Right cardiac atrium (tissue), 5 donors: ENCODE measurements around the gene PTPRG. TPM values are rescaled to one million over a fixed set of nuclear protein-coding genes. Genes with fewer than 3 reads are reported as not detected.

ENCODE experiments used
- ATAC-seq, 2 donors: fragments of 200-7000 bp; cut with Tn5 transposase; one replicate each; pipeline versions ENCODE4 v1.8.0 to v1.9.1; 2020; ENCODE audit warnings: moderate library complexity in 2 of 2, mild to moderate bottlenecking in 1 of 2
- DNase-seq, 3 donors: peaks; one replicate each; pipeline ENCODE4 v3.0.0-alpha.2; 2020
- H3K27ac ChIP-seq: one replicate; pipeline ENCODE4 v1.5.1; 2013; ENCODE audit warnings: mild to moderate bottlenecking, low read length, control low read depth, moderate library complexity
- H3K27me3 ChIP-seq: one replicate; pipeline ENCODE4 v1.6.1; 2013; ENCODE audit not compliant: control insufficient read depth, insufficient read depth
- H3K4me1 ChIP-seq: one replicate; pipeline ENCODE4 v1.6.1; 2013; ENCODE audit warnings: low read length; ENCODE audit not compliant: control insufficient read depth, insufficient read depth
- H3K4me3 ChIP-seq: one replicate; pipeline ENCODE4 v1.5.1; 2013; ENCODE audit warnings: low read length, control low read depth
- H3K9me3 ChIP-seq: one replicate; pipeline ENCODE4 v1.6.1; 2013; ENCODE audit warnings: low read length; ENCODE audit not compliant: control insufficient read depth
- WGBS: extraction: QIAGEN DNeasy Blood & Tissue Kit; methylation state at CpG from one replicate; pipeline ENCODE4 v1.1.7; 2013; 5-methylcytosine and 5-hydroxymethylcytosine counted together
- intact Hi-C, 4 donors: fragments of 100-400 bp; cut with DNase I; formaldehyde crosslinking; loops; one replicate each; pipeline versions ENCODE4 v1.11.0 to v1.14.0; 2022 to 2023
- polyA plus RNA-seq: library from polyadenylated mRNA; stranded (reverse); fragments of 200-250 nt; gene quantifications from one replicate; pipeline ENCODE4 v1.2.3, GENCODE V29; 2013
- total RNA-seq, 4 donors: library from RNA; stranded (reverse); fragmentation: NEBNext Ultra II Directional; extraction: Animal tissue kit (Norgen Biotek cat#: 25700); gene quantifications; one replicate each; pipeline ENCODE4 v1.2.1, GENCODE V29; 2021
- donor health status: healthy with polysubstance abuse.
- donor health status: DM: no; HTN: yes; CAD: no.
- donor health status: DM: no; HTN: no; CAD: no.
- donor health status: DM: no; HTN: yes; CAD: no; lungs with severe emphysema.
- donor health status: DM: yes; HTN: yes; CAD: no.

Gene PTPRG
- total and polyA plus RNA-seq, 5 donors = 8.6 to 50.7 (median 32.3) TPM

DNA sequence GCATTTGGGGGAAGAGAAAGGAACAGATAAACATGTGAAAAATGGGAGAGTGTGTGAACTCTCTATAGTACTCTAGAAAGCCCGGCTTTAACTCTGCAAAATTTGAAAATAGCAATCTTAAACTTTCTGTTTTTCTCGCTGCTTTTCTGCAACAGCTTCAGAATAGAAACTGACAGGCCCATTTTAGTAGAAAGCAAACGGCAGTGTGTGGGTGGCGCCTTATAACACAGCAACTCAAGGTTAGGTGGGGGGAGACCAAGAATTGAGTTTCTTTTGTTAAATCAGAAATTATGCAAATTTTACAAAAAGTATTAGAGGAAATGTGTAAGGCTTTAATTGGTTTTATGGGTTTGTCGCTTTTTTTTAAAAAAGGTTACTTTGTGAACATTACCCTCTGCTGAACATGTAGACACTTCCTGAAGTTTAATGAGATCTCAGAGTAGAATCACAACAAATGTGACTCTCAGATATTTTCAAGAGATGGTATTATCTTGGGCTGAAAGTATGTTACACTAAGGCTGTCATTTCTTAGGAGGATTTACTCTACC is 107.0 kb downstream of the PTPRG start:
- intact Hi-C loops = no loop called here
- no peak for ATAC-seq

DNA sequence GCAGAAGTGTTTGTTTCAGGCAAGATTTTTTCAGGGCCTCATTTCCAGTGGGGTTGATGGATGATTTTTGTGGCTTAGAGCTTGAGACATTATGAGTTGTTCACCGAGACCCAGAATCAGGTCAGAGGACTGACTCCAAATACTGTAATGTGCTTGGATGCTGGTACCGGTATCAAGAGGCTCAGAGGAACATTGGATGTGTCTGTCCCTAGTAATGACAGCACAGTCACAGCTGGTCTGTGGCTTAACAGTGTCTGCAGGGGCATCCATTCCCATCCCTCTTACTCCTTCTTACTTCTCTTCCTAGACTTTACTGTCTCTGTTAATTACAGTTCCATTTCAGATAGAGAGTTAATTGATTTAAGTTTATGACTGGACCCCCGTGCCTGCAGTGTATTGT is 107.8 kb downstream of the PTPRG start:
- no peaks in the 10 kb centered on the region for H3K9me3 ChIP-seq
- intact Hi-C loops = no loop called here
- no peak overlapping the region for H3K27ac ChIP-seq
- ATAC-seq = peak; percentile 26 to 39
- H3K4me3 ChIP-seq = no peak overlapping the region
- 55% methylated on average over 3 of the region's 3 CpGs for WGBS
- H3K27me3 ChIP-seq = no peaks in the 10 kb centered on the region
- peaks cover 7% of the 10 kb centered on the region for H3K4me1 ChIP-seq
- DNase-seq = no peak

More for the DNA sequence above, 107.0 kb downstream of the PTPRG start:
- no peaks in the 10 kb centered on the region for H3K9me3 ChIP-seq
- DNase-seq = no peak
- peaks cover 7% of the 10 kb centered on the region for H3K4me1 ChIP-seq
- WGBS = 77% methylated on average over 5 of the region's 5 CpGs
- no peak overlapping the region for H3K27ac ChIP-seq
- no peak overlapping the region for H3K4me3 ChIP-seq
- H3K27me3 ChIP-seq = no peaks in the 10 kb centered on the region

- no peaks in the 10 kb centered on the region for H3K9me3 ChIP-seq
Measured at GRCh38 chr3:61669668-61670299, 108.4 kb downstream of the PTPRG start.

DNA sequence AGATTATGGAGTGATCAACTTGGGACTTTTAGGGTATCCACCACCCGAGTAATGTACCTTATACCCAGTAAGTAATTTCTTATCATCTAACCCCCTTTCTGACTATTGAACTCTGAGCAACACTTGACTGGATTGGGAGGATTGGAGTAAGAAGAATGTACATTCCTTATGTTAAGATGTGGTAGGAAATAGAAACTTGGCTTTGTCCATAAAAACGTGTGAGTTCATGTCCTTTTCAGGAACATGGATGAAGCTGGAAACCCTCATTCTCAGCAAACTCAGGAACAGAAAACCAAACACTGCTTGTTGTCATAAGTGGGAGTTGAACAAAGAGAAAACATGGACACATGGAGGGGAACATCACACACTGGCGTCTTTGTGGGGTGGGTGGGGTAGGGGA is 112.3 kb downstream of the PTPRG start:
- intact Hi-C loops = no loop called here
- no peak for ATAC-seq
- no peak for DNase-seq
- H3K9me3 ChIP-seq = no peaks in the 10 kb centered on the region
- H3K27ac ChIP-seq = no peak overlapping the region
- no peaks in the 10 kb centered on the region for H3K27me3 ChIP-seq
- no peak overlapping the region for H3K4me3 ChIP-seq
- H3K4me1 ChIP-seq = peaks cover 7% of the 10 kb centered on the region
- 75% methylated on average over 3 of the region's 3 CpGs for WGBS

More at GRCh38 chr3:61669668-61670299, 108.4 kb downstream of the PTPRG start:
- H3K27ac ChIP-seq = no peak overlapping the region
- intact Hi-C loops = no loop called here
- H3K4me1 ChIP-seq = peaks cover 7% of the 10 kb centered on the region
- ATAC-seq (peak; percentile 88 to 90), DNase-seq (peak in 1 of 3 donors; percentile 63)
- H3K27me3 ChIP-seq = no peaks in the 10 kb centered on the region
- no peak overlapping the region for H3K4me3 ChIP-seq
- WGBS = 67% methylated on average over 6 of the region's 6 CpGs

DNA sequence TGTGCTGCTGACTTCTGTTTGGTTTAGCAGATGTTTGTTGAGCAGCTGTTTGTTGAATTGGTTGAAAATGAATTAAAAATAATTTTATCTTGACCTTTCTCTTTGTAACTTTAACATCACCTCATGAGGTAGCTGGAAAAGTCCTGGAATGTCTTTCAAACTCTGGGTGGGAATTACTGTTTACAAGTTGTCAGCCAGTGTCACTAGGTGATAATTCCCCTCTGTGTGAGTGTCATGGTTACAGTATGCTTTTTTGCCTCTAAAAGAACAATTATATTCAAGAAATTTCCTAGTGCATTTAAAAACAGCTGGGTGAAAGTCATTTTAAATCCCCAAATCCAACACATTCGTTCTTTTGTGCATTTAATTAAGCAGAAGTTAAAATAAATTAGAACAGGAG is 113.2 kb downstream of the PTPRG start:
- no peak for ATAC-seq

DNA sequence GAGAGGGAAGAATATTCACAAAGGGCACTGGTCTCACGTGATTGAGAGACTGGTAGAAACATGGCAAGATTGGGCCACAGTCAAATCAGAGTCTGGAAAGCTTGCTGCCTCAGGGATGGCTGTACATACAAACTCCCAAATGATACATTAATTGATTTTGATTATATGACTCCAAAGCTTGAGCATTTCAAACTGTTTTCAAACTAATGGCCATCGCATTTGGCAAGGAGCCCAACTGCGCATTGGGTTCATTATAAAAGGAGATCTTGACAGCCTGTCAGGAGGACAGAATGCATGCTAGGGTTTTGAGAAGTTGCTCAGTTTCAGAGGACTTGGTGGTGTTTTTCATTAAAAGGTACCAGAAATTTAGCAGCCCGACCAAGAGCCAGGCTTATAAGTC is 117.7 kb downstream of the PTPRG start:
- no peaks in the 10 kb centered on the region for H3K4me1 ChIP-seq
- no peak overlapping the region for H3K27ac ChIP-seq
- intact Hi-C loops = no loop called here
- DNase-seq (no peak), ATAC-seq (no peak)
- no peaks in the 10 kb centered on the region for H3K9me3 ChIP-seq
- no peaks in the 10 kb centered on the region for H3K27me3 ChIP-seq
- WGBS = 90% methylated on average over 4 of the region's 4 CpGs
- H3K4me3 ChIP-seq = no peak overlapping the region

More for the DNA sequence above, 113.2 kb downstream of the PTPRG start:
- H3K4me1 ChIP-seq = peaks cover 4% of the 10 kb centered on the region
- no peak overlapping the region for H3K4me3 ChIP-seq
- 50% methylated on average over 1 of the region's 1 CpG for WGBS
- intact Hi-C loops = no loop called here
- no peaks in the 10 kb centered on the region for H3K27me3 ChIP-seq
- H3K9me3 ChIP-seq = no peaks in the 10 kb centered on the region
- no peak overlapping the region for H3K27ac ChIP-seq
- no peak for DNase-seq

DNA sequence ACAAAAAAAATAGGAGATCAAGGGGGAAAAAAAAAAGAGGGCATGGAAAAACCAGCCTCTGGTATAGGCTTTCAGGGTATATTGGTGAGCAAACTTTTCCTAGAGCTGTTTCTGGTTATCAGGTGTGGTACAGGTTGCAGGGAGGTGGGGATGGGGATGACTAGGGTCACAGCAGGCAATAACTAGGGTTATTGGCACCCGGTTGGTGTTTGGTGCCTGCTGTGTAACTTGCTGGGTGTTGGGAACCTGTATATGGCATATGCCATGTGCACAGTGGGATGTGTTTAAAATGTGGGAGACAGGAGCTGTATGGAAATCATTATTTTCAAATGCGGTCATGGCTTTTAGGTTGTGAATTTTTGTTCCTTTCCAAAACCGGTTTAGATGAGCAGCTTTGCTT is 119.2 kb downstream of the PTPRG start:
- Histone ChIP-seq H3K27me3 (no peaks in the 10 kb centered on the region), H3K27ac (no peak overlapping the region), H3K4me3 (no peak overlapping the region), H3K9me3 (no peaks in the 10 kb centered on the region), H3K4me1 (peaks cover 8% of the 10 kb centered on the region)
- intact Hi-C loops = no loop called here
- DNase-seq (no peak), ATAC-seq (no peak)
- no CpG with 5 or more reads among the region's 3 CpGs for WGBS

GRCh38 chr3:61681636-61682035 is 120.3 kb downstream of the PTPRG start:
- H3K27me3 ChIP-seq = no peaks in the 10 kb centered on the region
- H3K4me3 ChIP-seq = no peak overlapping the region
- WGBS = 97% methylated on average over 5 of the region's 5 CpGs
- no peak overlapping the region for H3K27ac ChIP-seq
- H3K9me3 ChIP-seq = no peaks in the 10 kb centered on the region
- ATAC-seq = no peak
- no peak for DNase-seq
- peaks cover 14% of the 10 kb centered on the region for H3K4me1 ChIP-seq
- intact Hi-C loops = no loop called here

GRCh38 chr3:61682671-61683548 is 121.5 kb downstream of the PTPRG start:
- intact Hi-C loops = no loop called here
- H3K4me1 ChIP-seq = peaks cover 14% of the 10 kb centered on the region
- H3K4me3 ChIP-seq = no peak overlapping the region
- 80% methylated on average over 10 of the region's 10 CpGs for WGBS
- H3K27me3 ChIP-seq = no peaks in the 10 kb centered on the region
- DNase-seq (no peak), ATAC-seq (peak; percentile 60 to 74)
- H3K27ac ChIP-seq = peak overlapping the region; percentile 38
- no peaks in the 10 kb centered on the region for H3K9me3 ChIP-seq

DNA sequence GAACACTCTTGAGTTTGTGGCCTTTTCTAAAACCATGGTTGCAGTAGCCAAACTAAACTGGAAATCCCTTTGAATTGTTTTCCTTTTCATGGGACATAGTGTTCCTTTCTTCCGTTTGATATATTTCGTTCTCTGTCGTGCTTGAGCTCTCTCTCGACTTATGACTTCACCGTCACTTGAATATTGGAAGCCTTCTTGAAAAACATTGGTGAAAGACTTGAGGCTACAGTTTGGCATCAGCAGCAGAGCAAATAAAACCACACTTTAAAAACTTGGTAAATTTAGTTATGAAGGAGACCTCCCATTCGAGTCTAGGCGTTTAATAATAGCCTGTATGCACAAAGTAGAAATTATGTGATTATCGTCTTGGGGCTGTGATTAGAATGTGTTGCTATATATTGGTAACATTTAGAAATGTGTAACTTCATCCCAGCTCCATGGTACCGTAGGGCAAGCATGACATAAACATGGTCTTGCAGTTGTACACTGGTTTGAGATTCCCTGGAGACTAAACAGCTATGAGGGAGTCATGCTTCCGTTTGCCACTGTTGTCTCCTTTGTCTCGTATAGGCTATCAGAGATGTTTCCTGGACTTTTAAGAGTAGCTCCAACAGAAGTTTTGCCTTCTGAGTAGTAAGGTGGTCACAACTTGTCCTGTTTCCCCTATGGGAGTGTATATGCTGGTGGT is 122.3 kb downstream of the PTPRG start:
- no peak overlapping the region for H3K27ac ChIP-seq
- H3K4me3 ChIP-seq = no peak overlapping the region
- peaks cover 14% of the 10 kb centered on the region for H3K4me1 ChIP-seq
- intact Hi-C loops = no loop called here
- 82% methylated on average over 11 of the region's 11 CpGs for WGBS
- DNase-seq = no peak
- no peaks in the 10 kb centered on the region for H3K9me3 ChIP-seq
- ATAC-seq = peak; percentile 5 to 6
- H3K27me3 ChIP-seq = no peaks in the 10 kb centered on the region

- DNase-seq (no peak), ATAC-seq (no peak)
- intact Hi-C loops = no loop called here
- WGBS = 88% methylated on average over 3 of the region's 3 CpGs
- Histone ChIP-seq H3K27me3 (no peaks in the 10 kb centered on the region), H3K4me3 (no peak overlapping the region), H3K9me3 (no peaks in the 10 kb centered on the region), H3K4me1 (peaks cover 16% of the 10 kb centered on the region), H3K27ac (no peak overlapping the region)
Measured at GRCh38 chr3:61684386-61684785, 123.0 kb downstream of the PTPRG start.
